Muscle of leg (tissue), 11 donors: ENCODE results near the gene ZDHHC14. TPM values are rescaled to one million over a fixed set of nuclear protein-coding genes. Genes with fewer than 3 reads are reported as not detected.
"Not testable (repeated sequence)": the region's sequence is repeated elsewhere in the genome, so short reads cannot be mapped to it uniquely, and the experiment has no call there.

ENCODE experiments used
- DNase-seq: peaks from one replicate; pipeline ENCODE4 v3.0.0; 2013
- H3K27ac ChIP-seq: one replicate; pipeline ENCODE4 v1.5.1; 2013; ENCODE audit warnings: mild to moderate bottlenecking, low read length, control low read depth
- H3K27me3 ChIP-seq: one replicate; pipeline ENCODE4 v1.6.1; 2013; ENCODE audit warnings: low read length; ENCODE audit not compliant: control insufficient read depth, insufficient read depth
- H3K36me3 ChIP-seq: one replicate; pipeline ENCODE4 v1.6.1; 2013; ENCODE audit warnings: low read length; ENCODE audit not compliant: control insufficient read depth, insufficient read depth
- H3K4me1 ChIP-seq: one replicate; pipeline ENCODE4 v1.6.1; 2013; ENCODE audit warnings: low read length; ENCODE audit not compliant: control insufficient read depth, insufficient read depth
- H3K4me3 ChIP-seq: one replicate; pipeline ENCODE4 v1.5.1; 2013; ENCODE audit warnings: low read length, control low read depth
- H3K9me3 ChIP-seq: replicated peaks from 2 replicates; pipeline ENCODE4 v1.6.1; 2013; ENCODE audit warnings: low read depth, low read length; ENCODE audit not compliant: control insufficient read depth
- WGBS: methylation state at CpG from one replicate; pipeline ENCODE4 v1.1.5; 2013; ENCODE audit warnings: missing lambda C conversion rate; ENCODE audit not compliant: insufficient coverage; 5-methylcytosine and 5-hydroxymethylcytosine counted together
- polyA plus RNA-seq, 8 donors: library from polyadenylated mRNA; unstranded; fragments of 120-200 nt; gene quantifications; one replicate each; pipeline versions ENCODE4 v1.2.1 to v1.2.3, GENCODE V29; 2013; ENCODE audit warnings: inconsistent platforms in 1 of 8, low replicate concordance in 1 of 8; ENCODE audit not compliant: insufficient read length in 8 of 8, insufficient read depth in 1 of 8
- total RNA-seq: library from RNA; stranded (reverse); fragments of 120-200 nt; gene quantifications from one replicate; pipeline ENCODE4 v1.2.4, GENCODE V29; 2013

Gene ZDHHC14
- total and polyA plus RNA-seq, 9 donors, result 3.4 to 8.9 (median 5.7) TPM

DNA sequence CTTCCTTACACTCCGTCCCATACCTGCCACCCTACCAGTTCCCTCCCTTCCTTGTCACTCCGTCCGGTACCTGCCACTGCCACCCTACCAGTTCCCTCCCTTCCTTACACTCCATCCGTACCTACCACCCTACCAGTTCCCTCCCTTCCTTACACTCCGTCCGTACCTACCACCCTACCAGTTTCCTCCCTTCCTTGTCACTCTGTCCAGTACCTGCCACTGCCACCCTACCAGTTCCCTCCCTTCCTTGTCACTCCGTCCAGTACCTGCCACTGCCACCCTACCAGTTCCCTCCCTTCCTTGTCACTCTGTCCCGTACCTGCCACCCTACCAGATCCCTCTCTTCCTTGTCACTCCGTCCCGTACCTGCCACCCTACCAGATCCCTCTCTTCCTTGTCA is 310.6 kb downstream of the ZDHHC14 start:
- WGBS, result 91% methylated on average over 10 of the region's 10 CpGs

DNA sequence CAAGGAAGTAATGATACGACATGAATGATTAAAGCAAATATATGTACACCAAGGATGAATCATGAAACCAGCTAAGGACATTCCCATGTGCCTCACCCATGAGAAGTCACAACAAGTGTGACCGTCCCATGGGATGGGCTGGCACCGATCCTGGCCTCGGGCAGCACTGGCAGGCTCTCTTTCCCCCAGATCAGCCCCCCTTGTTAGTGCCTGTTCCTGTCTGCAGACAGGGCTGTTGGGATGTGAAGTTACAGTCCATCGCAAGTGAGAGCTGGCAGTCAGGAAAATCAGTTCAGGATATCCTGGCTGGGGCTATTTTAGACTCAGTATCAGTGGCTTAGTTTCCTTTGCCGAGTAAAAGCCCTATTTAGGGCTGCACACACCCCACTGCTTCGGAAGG is 312.9 kb downstream of the ZDHHC14 start:
- WGBS, result 78% methylated on average over 5 of the region's 7 CpGs
- Histone ChIP-seq H3K27me3 (peaks cover 2% of the 10 kb centered on the region), H3K27ac (peak overlapping the region; percentile 25), H3K4me1 (peaks cover 20% of the 10 kb centered on the region), H3K9me3 (peaks cover 2% of the 10 kb centered on the region), H3K36me3 (no peaks in the 10 kb centered on the region), H3K4me3 (no peak overlapping the region)
- DNase-seq, result peak; percentile 26

More for the DNA sequence above, 310.6 kb downstream of the ZDHHC14 start:
- not testable (repeated sequence) for DNase-seq, H3K4me3 ChIP-seq, H3K27me3 ChIP-seq, H3K36me3 ChIP-seq, H3K27ac ChIP-seq, H3K9me3 ChIP-seq
- peaks cover 30% of the 10 kb centered on the region for H3K4me1 ChIP-seq

DNA sequence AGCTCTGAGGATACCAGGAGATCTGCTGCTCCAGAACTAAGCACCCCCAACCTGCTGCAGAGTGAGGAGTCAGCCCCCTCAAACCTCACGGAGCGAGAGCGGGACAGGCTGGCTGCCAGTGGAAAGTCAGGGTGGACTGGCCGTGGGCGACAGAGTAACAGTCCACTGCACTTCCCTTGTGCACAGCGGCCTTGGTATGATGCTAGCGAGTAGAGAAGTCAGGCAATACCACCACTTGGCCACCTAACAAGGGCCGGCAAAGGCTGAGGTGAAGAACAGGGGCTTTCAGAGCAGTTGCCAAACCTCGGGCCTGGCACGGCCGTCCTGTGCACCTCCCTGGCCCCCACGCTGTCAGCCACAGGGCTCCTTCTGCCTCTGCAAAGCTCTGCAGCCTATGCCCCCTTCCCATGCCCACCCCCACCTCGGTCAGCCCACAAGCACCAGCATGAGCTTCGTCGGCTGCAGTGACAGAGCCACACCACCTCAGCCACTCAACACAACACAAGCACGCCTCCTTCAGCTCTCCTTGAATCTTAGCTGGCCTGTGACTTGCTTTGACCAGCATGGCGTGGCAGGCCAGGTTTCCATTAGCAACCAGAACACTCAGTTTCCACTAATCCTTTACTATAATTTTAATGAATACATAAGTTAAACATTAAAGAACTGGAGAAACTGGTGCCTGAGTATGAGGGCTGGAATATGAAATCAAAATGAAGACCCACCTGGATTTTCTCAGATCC is 314.5 kb downstream of the ZDHHC14 start:
- Histone ChIP-seq H3K4me3 (no peak overlapping the region), H3K4me1 (peaks cover 12% of the 10 kb centered on the region), H3K27ac (no peak overlapping the region), H3K27me3 (no peaks in the 10 kb centered on the region), H3K36me3 (no peaks in the 10 kb centered on the region), H3K9me3 (peaks cover 2% of the 10 kb centered on the region)
- WGBS, result 81% methylated on average over 15 of the region's 17 CpGs
- DNase-seq, result no peak

DNA sequence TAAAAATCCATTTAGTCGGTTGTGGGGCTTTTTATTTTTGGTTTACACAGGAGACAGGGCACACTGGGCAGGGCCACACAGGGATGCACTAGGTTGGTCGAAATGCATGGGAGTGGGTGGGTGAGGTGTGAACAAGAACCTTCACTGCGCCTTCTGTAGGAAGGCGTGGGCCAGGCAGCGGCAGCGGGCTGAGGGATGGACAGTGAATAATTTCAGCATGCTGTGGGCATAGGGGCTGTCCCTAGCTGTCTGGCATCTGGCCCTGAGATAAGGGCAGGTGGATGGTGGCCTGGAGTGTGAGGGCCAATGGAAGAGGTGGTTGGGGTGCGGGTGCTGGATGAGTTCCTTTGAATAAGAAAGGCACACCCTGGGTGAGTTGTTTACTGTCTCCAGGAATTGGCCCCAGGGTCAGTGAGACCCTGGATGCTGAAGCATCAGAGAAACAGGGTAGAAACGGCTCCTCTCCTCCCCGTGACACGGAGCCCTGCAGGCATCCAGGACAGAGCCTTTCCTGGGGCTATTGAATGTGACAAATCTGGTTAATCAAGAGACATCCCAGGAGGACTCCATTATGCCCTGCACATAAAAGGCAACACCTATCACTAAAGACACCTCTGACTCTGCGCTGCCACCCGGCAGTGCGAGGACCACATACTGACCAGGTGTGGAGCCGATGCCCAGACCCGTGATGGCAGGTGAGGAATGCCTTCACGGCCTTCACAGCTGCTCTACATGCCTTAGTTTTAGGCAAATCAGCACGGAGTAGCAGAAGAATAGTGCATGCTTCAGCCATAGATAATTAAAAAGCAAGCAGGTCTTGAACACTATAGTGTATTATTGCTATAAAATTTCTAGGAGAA is 319.0 kb downstream of the ZDHHC14 start:
- 76% methylated on average over 12 of the region's 17 CpGs for WGBS
- no peak for DNase-seq
- Histone ChIP-seq H3K4me1 (no peaks in the 10 kb centered on the region), H3K36me3 (no peaks in the 10 kb centered on the region), H3K9me3 (peaks cover 2% of the 10 kb centered on the region), H3K27ac (no peak overlapping the region), H3K4me3 (no peak overlapping the region), H3K27me3 (no peaks in the 10 kb centered on the region)

DNA sequence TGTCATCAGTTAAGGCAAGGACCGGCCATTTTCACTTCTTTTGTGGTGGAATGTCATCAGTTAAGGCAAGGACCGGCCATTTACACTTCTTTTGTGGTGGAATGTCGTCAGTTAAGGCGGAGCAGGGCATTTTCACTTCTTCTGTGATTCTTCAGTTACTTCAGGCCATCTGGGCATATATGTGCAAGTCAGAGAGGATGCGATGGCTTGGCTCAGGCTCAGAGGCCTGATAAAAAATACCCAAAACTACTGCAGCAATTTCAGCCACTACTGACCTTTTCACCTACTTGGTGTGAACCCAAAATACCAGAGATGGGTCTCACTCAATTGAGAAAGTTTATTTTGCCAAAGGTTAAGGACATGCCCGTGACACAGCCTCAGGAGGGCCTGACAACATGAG is 325.4 kb downstream of the ZDHHC14 start:
- H3K36me3 ChIP-seq, H3K27ac ChIP-seq, H3K27me3 ChIP-seq, H3K4me3 ChIP-seq, H3K4me1 ChIP-seq, H3K9me3 ChIP-seq, DNase-seq: not testable (repeated sequence)
- 75% methylated on average over 1 of the region's 6 CpGs for WGBS

DNA sequence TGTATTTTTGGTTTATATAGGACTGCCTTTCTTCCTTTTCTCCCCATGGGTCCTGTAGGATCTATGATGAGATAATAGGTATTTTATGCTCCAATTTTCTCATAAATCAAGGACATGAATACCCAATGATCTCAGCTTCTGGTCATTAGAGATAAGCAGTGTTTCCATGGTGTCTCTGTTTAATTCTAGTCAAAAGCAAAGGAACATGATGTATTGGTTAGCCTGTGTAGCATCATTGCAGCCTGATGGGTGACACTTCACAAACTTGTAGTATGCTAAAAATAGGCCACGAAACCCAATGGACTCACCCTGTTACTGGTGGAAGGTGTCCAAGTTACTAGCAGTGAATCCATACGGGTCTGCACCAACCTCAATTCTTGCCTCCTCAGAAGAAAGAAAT is 325.9 kb downstream of the ZDHHC14 start:
- no peaks in the 10 kb centered on the region for H3K4me1 ChIP-seq

DNA sequence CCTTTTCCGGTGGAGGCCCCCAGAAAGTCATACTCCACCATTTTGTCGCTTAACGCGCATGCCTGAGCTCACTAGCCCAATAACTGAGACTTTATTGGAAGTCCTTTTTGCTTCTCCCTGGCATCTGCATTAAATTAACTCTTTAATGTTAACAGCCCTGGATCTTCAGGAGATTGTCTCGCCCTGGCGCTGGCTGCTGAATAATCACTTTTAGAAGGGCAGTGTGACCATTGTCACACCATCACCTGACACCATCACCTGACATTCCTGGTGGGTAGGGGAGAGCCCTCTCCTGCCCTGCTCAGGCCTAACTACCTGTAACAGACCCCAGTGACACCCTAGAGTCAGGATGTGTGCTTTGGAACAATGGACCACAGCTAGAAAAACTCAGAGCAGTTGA is 326.6 kb downstream of the ZDHHC14 start:
- Histone ChIP-seq H3K27me3 (peaks cover 3% of the 10 kb centered on the region), H3K9me3 (no peaks in the 10 kb centered on the region), H3K4me1 (no peaks in the 10 kb centered on the region), H3K27ac (no peak overlapping the region), H3K36me3 (no peaks in the 10 kb centered on the region), H3K4me3 (no peak overlapping the region)
- DNase-seq, result no peak
- WGBS, result 28% methylated on average over 3 of the region's 6 CpGs

More for the DNA sequence above, 325.9 kb downstream of the ZDHHC14 start:
- no peaks in the 10 kb centered on the region for H3K9me3 ChIP-seq
- no CpG with 5 or more reads among the region's 2 CpGs for WGBS
- H3K4me3 ChIP-seq, result no peak overlapping the region
- no peaks in the 10 kb centered on the region for H3K36me3 ChIP-seq
- H3K27me3 ChIP-seq, result peaks cover 3% of the 10 kb centered on the region
- H3K27ac ChIP-seq, result no peak overlapping the region
- DNase-seq, result no peak

DNA sequence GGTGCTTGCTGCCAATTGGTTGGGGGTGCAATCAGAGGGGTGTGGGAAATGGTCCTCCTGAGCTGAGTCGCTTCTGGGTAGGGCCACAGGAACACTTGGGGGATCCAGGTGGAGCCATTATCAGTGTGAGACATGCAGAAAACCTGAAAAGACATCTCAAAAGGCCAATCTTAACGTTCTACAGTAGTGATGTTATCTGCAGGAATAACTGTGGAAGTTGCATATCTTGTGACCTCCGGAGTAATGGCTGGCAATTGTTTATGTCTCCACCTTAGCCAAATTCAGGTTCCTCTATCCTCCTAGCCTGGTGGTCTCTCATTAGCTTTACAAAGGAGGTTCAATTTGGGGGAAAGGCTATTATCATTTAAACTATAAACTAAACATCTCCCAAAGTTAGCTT is 327.2 kb downstream of the ZDHHC14 start:
- no peaks in the 10 kb centered on the region for H3K9me3 ChIP-seq
- peaks cover 2% of the 10 kb centered on the region for H3K4me1 ChIP-seq
- H3K27me3 ChIP-seq, result peaks cover 3% of the 10 kb centered on the region
- no peak for DNase-seq
- H3K4me3 ChIP-seq, result no peak overlapping the region
- H3K27ac ChIP-seq, result no peak overlapping the region
- H3K36me3 ChIP-seq, result no peaks in the 10 kb centered on the region
- 100% methylated on average over 1 of the region's 3 CpGs for WGBS

DNA sequence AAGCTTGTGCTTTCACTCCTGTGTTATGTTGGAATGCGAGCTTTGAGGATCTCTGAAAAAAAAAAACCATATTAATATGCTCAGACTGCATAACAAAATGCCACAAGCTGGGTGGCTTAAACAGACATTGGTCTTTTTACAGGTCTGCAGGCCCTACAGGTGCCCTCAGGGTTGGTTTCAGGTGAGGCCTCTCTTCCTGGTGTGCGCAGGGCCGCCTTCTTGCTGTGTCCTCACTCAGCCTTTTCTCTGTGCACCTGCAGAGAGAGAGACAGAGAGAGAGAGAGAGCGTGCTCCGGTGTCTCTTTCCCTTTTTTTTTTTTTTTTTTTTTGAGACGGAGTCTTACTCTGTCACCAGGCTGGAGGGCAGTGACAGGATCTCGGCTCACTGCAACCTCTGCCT is 327.9 kb downstream of the ZDHHC14 start:
- no peak for DNase-seq
- Histone ChIP-seq H3K27ac (no peak overlapping the region), H3K36me3 (no peaks in the 10 kb centered on the region), H3K27me3 (peaks cover 3% of the 10 kb centered on the region), H3K4me3 (no peak overlapping the region), H3K9me3 (no peaks in the 10 kb centered on the region), H3K4me1 (peaks cover 9% of the 10 kb centered on the region)
- WGBS, result no CpG with 5 or more reads among the region's 7 CpGs

DNA sequence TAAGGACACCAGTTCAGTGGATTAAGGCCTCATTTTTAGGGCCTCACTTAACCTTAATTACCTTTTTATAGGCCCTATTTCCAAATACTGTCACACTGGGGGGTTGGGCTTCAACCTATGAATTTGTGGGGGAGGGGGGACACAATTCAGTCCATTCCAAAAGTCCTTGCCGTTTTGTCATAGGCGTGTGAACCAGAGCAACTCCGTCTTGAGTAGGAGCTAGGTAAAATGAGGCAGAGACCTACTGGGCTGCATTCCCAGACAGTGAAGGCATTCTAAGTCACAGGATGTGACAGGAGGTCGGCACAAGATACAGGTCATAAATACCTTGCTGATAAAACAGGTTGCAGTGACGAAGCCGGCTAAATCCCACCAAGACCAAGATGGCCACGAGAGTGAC is 328.6 kb downstream of the ZDHHC14 start:
- no peaks in the 10 kb centered on the region for H3K9me3 ChIP-seq
- H3K27ac ChIP-seq, result no peak overlapping the region
- H3K27me3 ChIP-seq, result peaks cover 3% of the 10 kb centered on the region
- peaks cover 11% of the 10 kb centered on the region for H3K4me1 ChIP-seq
- DNase-seq, result no peak
- H3K4me3 ChIP-seq, result no peak overlapping the region
- 68% methylated on average over 7 of the region's 7 CpGs for WGBS
- H3K36me3 ChIP-seq, result no peaks in the 10 kb centered on the region
